SU-DHL-6 (cell line): ENCODE results near the gene KCNA3.

ENCODE experiments used
- H2AFZ ChIP-seq: fragments of 200-600 bp; sonication (generic); 2 replicates; pipeline ENCODE4 v1.6.1; 2014; ENCODE audit warnings: low read depth, mild to moderate bottlenecking, moderate library complexity, mixed read lengths, antibody characterized with exemption, low read length; ENCODE audit not compliant: severe bottlenecking
- H3F3A ChIP-seq: fragments of 200-600 bp; shearing (Covaris generic); 2 replicates; pipeline ENCODE4 v1.6.0; 2016; ENCODE audit warnings: antibody characterized with exemption, mild to moderate bottlenecking; ENCODE audit not compliant: insufficient read depth
- H3K27ac ChIP-seq: fragments of 200-600 bp; sonication (generic); 2 replicates; pipeline ENCODE4 v1.5.1; 2016; ENCODE audit warnings: low read depth, mild to moderate bottlenecking, low read length, moderate library complexity, mixed read lengths
- H3K27me3 ChIP-seq: fragments of 200-600 bp; sonication (generic), shearing (Covaris generic); 2 replicates; pipeline ENCODE4 v1.6.0; 2014; ENCODE audit warnings: mild to moderate bottlenecking, low read length
- H3K36me3 ChIP-seq: fragments of 200-600 bp; sonication (generic); 2 replicates; pipeline ENCODE4 v1.6.1; 2014; ENCODE audit warnings: mild to moderate bottlenecking, low read length, mixed read lengths
- H3K4me2 ChIP-seq: fragments of 300-600, 200-600 bp; shearing (Covaris generic), sonication (generic); 2 replicates; pipeline ENCODE4 v1.6.0; 2014; ENCODE audit warnings: low read length, low read depth, mild to moderate bottlenecking; ENCODE audit not compliant: poor library complexity, severe bottlenecking
- H3K4me3 ChIP-seq: fragments of 200-600 bp; sonication (generic); 2 replicates; pipeline ENCODE4 v1.5.1; 2014; ENCODE audit warnings: antibody characterized with exemption, low read length, mild to moderate bottlenecking, mixed read lengths; ENCODE audit not compliant: insufficient read depth, poor library complexity, severe bottlenecking
- H3K79me2 ChIP-seq: fragments of 200-600 bp; sonication (generic); 2 replicates; pipeline ENCODE4 v1.6.1; 2014; ENCODE audit warnings: mild to moderate bottlenecking, low read length, moderate library complexity; ENCODE audit not compliant: insufficient read depth
- H3K9ac ChIP-seq: fragments of 200-600 bp; sonication (generic); 2 replicates; pipeline ENCODE4 v1.7.0; 2014; ENCODE audit warnings: mild to moderate bottlenecking, low read length
- H3K9me2 ChIP-seq: fragments of 200-600 bp; sonication (generic); replicated peaks from 2 replicates; pipeline ENCODE4 v1.6.1; 2014; ENCODE audit warnings: low read length; ENCODE audit not compliant: insufficient read depth
- H3K9me3 ChIP-seq: fragments of 200-600 bp; sonication (generic); 2 replicates; pipeline ENCODE4 v1.6.1; 2014; ENCODE audit warnings: low read length, mixed read lengths; ENCODE audit not compliant: insufficient read depth
- H4K20me1 ChIP-seq: fragments of 200-600 bp; sonication (generic); 2 replicates; pipeline ENCODE4 v1.6.1; 2014; ENCODE audit warnings: low read depth, mild to moderate bottlenecking, antibody characterized with exemption, low read length, moderate library complexity, mixed read lengths
- CTCF ChIP-seq: fragments of 200-600 bp; sonication (generic); IDR thresholded peaks from one replicate; pipeline ENCODE4 v1.5.1; 2017; ENCODE audit warnings: antibody characterized with exemption, mild to moderate bottlenecking, low read length, moderate library complexity; ENCODE audit not compliant: insufficient read depth, poor library complexity, severe bottlenecking
- EZH2phosphoT487 ChIP-seq: fragments of 200-600 bp; sonication (generic), shearing (Covaris generic); conservative IDR thresholded peaks from 2 replicates; pipeline ENCODE4 v1.6.1; 2018; ENCODE audit warnings: mild to moderate bottlenecking, antibody characterized with exemption, low read length, moderate library complexity, mixed read lengths

Gene KCNA3

DNA sequence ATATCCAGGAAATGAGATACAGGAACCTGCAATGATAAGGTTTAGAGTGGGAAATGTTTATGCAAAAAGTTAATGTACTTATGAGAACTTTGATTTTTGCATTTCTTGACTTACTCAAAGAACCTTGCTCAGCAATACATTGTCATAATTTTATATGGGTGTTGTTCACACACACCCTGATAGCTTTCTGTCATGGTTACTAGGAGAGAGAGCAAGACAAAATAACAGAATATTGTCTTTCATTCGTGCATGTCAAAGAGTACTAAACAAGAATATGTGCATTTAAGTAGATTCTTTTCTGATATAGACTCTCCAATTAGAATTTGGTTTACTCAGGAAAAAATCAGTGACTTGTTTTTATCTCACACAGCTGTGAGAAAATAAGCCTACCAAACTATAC is 27.5 kb upstream of the KCNA3 start:
- no peaks in the 10 kb centered on the region for H3K9me3 ChIP-seq
- no peaks in the 10 kb centered on the region for H3K9me2 ChIP-seq
- H3K79me2 ChIP-seq, result no peaks in the 10 kb centered on the region
- H4K20me1 ChIP-seq, result no peaks in the 10 kb centered on the region
- no peak overlapping the region for H3K9ac ChIP-seq
- H3K36me3 ChIP-seq, result no peaks in the 10 kb centered on the region
- no peak overlapping the region for H3K27ac ChIP-seq
- TF ChIP-seq CTCF, result no peak
- TF ChIP-seq EZH2phosphoT487, result no peak
- H3K4me3 ChIP-seq, result no peak overlapping the region
- no peaks in the 10 kb centered on the region for H3F3A ChIP-seq
- no peaks in the 10 kb centered on the region for H3K27me3 ChIP-seq
- no peak overlapping the region for H3K4me2 ChIP-seq
- H2AFZ ChIP-seq, result no peak overlapping the region

DNA sequence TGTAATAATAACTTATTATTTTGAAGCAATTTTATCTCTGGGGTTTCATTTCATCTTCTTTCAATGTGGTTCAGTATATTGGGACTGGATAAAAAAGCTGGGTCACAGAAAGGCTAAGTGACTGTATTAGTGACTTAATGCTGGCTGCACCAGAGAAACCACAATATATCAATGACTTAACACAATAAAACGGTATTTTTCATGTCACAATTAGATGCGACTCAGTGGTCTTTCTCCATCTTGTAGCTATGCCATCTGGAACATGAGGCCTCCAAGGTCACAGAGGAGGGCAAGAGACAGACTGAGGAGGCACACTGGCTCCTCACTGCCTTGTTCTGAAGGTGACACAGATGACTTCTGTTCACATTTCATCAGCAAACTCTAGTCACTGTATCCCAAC is 26.0 kb upstream of the KCNA3 start:
- H3F3A ChIP-seq, result no peaks in the 10 kb centered on the region
- no peaks in the 10 kb centered on the region for H3K9me3 ChIP-seq
- no peak overlapping the region for H2AFZ ChIP-seq
- no peak overlapping the region for H3K4me2 ChIP-seq
- no peaks in the 10 kb centered on the region for H4K20me1 ChIP-seq
- TF ChIP-seq CTCF, result no peak
- TF ChIP-seq EZH2phosphoT487, result no peak
- H3K27me3 ChIP-seq, result no peaks in the 10 kb centered on the region
- H3K79me2 ChIP-seq, result no peaks in the 10 kb centered on the region
- H3K36me3 ChIP-seq, result no peaks in the 10 kb centered on the region
- no peak overlapping the region for H3K27ac ChIP-seq
- no peaks in the 10 kb centered on the region for H3K9me2 ChIP-seq
- H3K9ac ChIP-seq, result no peak overlapping the region
- H3K4me3 ChIP-seq, result no peak overlapping the region

GRCh38 chr1:110697606-110698005 is 22.9 kb upstream of the KCNA3 start:
- Histone ChIP-seq H3K9me3 (no peaks in the 10 kb centered on the region), H3K27ac (no peak overlapping the region), H3F3A (no peaks in the 10 kb centered on the region), H3K27me3 (no peaks in the 10 kb centered on the region), H3K36me3 (no peaks in the 10 kb centered on the region), H3K4me3 (no peak overlapping the region), H3K9me2 (no peaks in the 10 kb centered on the region), H2AFZ (no peak overlapping the region), H3K9ac (no peak overlapping the region), H4K20me1 (no peaks in the 10 kb centered on the region), H3K4me2 (no peak overlapping the region), H3K79me2 (no peaks in the 10 kb centered on the region)
- TF ChIP-seq EZH2phosphoT487 (no peak), CTCF (no peak)

DNA sequence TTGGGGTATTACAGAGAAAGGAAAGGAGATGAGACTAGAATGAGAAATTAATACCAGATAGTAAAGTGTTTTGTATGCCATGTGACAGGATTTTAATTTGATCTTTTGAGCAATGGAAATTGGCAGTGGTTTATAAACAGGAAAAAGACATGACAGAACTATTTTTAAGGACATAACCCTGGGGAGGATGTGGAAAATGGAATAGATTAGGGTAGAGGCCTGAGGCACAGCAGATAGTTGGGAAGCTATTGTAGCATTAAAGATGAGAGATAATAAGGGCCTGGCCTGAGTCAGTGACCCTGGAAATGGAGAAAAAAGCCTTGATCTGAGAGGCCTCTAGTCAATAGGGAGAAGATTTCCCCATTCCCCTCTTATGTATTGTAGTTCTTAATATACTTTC is 22.1 kb upstream of the KCNA3 start:
- Histone ChIP-seq H3K79me2 (no peaks in the 10 kb centered on the region), H2AFZ (no peak overlapping the region)

More for the DNA sequence above, 22.1 kb upstream of the KCNA3 start:
- TF ChIP-seq EZH2phosphoT487 (no peak), CTCF (no peak)
- Histone ChIP-seq H3K9me2 (no peaks in the 10 kb centered on the region), H3K9ac (no peak overlapping the region), H3K27me3 (no peaks in the 10 kb centered on the region), H3K4me2 (no peak overlapping the region), H3F3A (no peaks in the 10 kb centered on the region), H3K9me3 (no peaks in the 10 kb centered on the region), H4K20me1 (no peaks in the 10 kb centered on the region), H3K27ac (no peak overlapping the region), H3K4me3 (no peak overlapping the region), H3K36me3 (no peaks in the 10 kb centered on the region)
